ENCODE measurements around the gene DOP1B. TPM values are rescaled to one million over a fixed set of nuclear protein-coding genes. Genes with fewer than 3 reads are reported as not detected.
"Not testable (repeated sequence)": the region's sequence is repeated elsewhere in the genome, so short reads cannot be mapped to it uniquely, and the experiment has no call there.

Gene DOP1B
- total RNA-seq, 1 donor from 2014 or later: 7.6 TPM

DNA sequence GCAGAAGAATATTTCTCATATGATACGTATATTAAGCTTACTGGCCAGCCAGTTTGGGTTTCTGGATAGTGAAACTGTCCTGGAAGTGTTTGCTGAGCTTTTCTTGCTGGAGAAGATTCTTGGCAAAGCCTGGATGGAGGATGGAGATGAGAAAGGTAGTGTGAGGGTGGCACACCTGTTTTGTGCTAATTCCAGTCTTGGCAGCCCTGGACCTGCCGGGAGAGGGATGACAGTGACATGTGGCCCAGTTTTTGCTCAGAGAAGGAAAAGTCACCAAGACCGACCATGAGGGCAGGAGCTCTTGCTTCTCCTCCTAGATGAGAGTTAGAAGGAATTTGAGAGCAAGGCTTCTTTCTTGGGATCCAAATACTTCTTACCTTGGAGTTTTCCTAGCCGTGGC lies 34.1 kb downstream of the DOP1B start:
- intact Hi-C loops (cut with DNase I): no loop called here
- no peak for DNase-seq (ENCODE audit: low spot score)

DNA sequence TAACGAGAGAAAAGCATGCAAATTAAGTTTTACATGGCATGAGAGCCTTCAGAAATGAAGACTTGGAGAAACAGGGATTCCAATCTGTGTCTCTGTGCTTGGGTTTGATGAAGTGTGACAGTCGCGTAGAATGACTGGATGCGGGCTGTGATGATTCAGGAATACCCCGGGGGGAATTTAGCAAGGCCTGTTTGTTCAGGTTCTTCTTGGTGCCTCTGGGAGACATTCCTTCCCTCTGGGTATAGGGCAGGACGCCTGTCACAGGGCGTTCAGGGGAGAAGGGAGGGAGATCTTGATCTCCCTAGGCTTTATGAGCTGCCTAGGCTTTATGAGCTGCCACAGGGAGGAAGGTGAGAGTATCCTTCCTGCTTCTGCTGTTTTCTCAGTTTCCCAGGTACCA lies 36.6 kb downstream of the DOP1B start:
- intact Hi-C loops (cut with DNase I): no loop called here

DNA sequence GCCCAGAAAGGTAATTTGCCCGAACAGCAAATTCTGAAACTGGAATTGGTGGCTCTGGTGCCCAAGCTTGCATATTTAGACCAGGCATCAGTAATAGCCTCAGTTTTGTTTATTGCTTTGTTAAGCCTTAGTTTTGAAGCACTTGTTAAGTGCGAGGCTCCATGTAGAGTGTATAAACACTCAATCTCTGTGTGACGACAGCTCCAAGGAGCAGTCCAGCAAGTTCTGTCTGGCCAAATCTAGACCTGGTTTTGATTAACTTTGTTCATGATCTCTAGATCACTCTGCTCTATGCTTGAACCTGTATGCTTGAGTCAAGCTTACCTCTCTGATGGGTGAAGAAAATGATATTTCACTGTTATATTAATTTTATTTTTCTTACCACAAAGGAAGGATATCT lies 37.4 kb downstream of the DOP1B start:
- intact Hi-C loops (cut with DNase I): no loop called here
- DNase-seq (ENCODE audit: low spot score): no peak

More for the DNA sequence above, 36.6 kb downstream of the DOP1B start:
- no peak for DNase-seq (ENCODE audit: low spot score)

DNA sequence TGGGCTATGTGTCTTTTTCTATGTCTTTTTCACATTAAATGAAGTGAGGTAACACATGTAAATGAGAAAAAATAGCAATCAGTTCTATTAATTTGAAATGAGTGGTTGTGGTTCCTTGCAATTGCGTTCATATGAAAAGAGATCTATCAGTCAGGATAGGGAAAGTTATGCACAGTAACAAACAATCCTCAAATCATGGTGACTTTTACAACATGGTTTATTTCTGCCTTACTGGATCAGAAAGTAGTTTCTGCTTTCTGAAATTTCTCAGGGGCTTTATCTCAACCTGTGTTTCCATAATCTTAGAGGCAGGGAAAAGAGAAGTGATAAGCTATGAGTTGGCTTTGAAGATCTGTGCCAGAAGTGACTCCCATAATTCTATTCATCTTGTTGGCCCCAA lies 39.0 kb downstream of the DOP1B start:
- intact Hi-C loops (cut with DNase I): no loop called here
- DNase-seq (ENCODE audit: low spot score): no peak

DNA sequence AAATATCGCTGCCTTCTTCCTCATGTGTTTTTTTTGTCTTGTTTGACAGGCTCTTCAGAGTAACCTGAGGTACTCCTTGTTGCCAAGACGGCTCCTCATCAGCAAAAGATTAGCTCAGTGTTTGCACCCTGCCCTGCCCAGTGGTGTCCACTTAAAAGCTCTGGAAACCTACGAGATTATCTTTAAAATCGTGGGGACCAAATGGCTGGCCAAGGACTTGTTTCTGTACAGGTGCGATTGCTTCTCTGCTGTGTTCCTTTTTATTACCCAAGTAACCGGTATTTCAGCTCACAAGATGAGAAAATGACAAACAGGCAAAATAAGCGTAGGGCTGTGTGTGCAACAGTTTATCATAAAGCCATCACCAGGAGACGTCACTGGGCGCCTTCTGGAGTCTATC lies 42.4 kb downstream of the DOP1B start:
- intact Hi-C loops (cut with DNase I): no loop called here
- DNase-seq (ENCODE audit: low spot score): no peak

DNA sequence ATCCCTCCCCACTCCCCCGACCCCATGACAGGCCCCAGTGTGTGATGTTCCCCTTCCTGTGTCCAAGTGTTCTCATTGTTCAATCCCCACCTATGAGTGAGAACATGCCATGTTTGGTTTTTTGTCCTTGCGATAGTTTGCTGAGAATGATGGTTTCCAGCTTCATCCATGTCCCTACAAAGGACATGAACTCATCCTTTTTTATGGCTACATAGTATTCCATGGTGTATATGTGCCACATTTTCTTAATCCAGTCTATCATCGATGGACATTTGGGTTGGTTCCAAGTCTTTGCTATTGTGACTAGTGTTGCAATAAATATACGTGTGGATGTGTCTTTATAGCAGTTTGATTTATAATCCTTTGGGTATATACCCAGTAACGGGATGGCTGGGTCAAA lies 43.0 kb downstream of the DOP1B start:
- intact Hi-C loops (cut with DNase I); DNase-seq (ENCODE audit: low spot score): not testable (repeated sequence)

DNA sequence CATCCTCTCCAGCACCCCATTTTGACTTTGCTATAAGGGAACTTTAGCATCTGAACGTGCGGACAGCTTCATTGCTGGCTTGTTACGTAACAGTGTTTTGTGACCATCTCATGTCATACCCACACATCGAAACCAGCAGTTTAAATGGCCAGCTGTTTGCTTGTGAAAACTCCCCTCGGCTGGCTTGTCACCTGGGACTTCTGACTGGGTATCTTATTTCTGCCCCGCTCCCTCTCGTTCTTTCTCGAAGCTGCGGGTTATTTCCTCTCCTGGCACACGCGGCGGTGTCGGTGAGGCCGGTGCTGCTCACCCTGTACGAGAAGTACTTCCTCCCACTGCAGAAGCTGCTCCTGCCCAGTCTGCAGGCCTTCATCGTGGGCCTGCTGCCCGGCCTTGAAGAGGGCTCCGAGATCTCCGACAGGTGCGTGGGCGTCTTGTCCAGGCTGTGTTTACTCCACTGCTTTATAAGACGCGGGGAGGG lies 43.5 kb downstream of the DOP1B start:
- no peak for DNase-seq (ENCODE audit: low spot score)

DNA sequence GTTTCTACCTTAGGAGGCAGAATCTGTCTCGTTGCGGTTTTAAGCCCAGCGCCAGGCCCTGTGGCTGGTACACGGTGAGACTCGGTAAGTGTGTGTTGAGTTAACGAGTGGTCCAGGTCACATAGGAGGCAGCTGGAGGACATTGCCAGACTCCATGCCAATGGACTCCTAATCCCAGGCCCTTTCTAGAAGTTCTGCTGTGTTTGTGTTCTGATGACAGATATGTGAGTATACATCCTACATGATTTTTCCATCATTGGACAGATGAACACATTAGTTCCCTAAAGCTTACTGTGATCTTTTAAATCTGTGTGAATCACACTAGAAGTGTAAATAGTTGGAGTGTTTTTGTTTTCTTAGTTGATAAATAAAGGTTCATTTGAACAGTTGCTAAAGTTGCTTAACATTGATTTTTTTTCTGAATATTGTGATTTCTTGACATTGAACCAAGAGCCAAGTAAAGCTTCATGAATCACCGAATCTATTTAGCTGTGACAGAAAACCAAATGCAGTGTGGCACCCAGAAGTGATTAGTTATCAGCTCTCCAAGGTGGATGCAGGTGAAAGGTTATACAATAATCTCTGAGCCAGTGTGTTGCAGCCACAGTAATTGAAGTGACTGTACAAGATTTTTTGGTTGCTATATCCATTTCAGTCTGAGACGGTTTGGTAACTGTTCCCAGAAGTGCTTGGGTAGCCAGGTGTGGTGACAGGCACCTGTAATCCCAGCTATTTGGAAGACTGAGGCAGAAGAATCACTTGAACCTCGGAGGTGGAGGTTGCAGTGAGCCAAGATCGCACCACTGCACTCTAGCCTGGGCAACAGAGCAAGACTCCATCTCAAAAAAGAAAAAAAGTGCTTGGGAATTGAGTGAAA lies 46.3 kb downstream of the DOP1B start:
- intact Hi-C loops (cut with DNase I): no loop called here
- no peak for DNase-seq (ENCODE audit: low spot score)

More for the DNA sequence above, 43.5 kb downstream of the DOP1B start:
- intact Hi-C loops (cut with DNase I): no loop called here

DNA sequence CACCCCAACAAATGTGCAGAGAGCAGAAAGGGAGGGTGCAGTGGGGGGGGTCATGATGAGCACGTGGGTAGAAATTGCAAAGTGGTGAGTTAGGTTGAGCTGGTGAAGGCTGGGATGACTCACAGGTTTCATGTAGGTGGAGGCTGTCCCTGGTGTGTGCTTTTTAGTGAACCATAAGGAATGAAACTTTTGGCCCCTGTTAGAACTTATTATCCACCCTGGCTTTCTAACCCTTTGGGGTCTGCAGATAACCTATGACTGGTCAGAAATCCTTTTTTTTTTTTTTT lies 46.9 kb downstream of the DOP1B start:
- intact Hi-C loops (cut with DNase I): no loop called here
- no peak for DNase-seq (ENCODE audit: low spot score)

DNA sequence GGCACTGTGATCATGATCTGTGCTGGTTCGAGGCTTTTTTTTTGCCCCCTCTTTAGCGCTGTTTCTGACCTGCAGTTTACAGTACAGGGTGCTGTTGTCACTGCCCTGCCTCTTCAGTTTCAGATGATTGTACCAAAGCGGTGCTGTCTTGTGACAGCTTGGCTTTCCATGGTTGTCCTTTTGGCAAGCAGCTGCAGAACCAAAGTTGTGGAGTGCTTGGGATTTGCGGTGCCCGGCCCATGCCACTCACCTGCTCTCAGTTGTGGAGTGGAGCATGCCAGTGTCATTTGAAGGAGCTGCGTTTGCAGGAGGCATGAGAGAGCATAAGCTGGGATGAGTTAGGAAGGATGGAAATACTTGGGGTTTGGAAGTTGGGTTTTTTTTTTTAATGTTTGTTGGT lies 48.4 kb downstream of the DOP1B start:
- DNase-seq (ENCODE audit: low spot score): no peak
- intact Hi-C loops (cut with DNase I): loop anchor here (5.0 kb wide), 1 partner anchor 63 kb away; no protein-coding TSS in a partner anchor

DNA sequence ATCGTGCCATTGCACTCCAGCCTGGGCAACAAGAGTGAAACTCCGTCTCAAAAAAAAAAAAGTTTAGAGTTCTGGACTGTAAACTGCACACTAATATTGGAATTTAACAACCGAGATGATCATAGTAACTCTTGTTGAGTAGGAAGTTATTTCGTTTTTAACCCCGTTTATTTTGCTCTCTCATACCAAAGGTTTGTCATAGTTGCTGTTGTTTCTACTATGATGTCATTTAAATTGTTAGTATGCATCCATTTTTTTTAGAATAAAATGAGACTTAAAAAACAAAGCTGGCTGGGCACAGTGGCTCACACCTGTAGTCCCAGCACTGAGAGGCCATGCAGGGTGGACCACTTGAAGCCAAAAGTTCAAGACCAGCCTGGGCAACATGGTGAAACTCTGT lies 49.3 kb downstream of the DOP1B start:
- no peak for DNase-seq (ENCODE audit: low spot score)
- intact Hi-C loops (cut with DNase I): loop anchor here (5.0 kb wide), 1 partner anchor 64 kb away; no protein-coding TSS in a partner anchor

Other genes with a start within 250 kb of the DOP1B start
- gene SETD4, start 96.3 kb upstream of the DOP1B start, total RNA-seq: 10.6 TPM
- 24.1 TPM for gene CBR1, start 86.8 kb upstream of the DOP1B start, total RNA-seq
- gene CBR3, start 21.7 kb upstream of the DOP1B start, total RNA-seq: 2.1 TPM
- 18.5 TPM for gene MORC3, start 163.4 kb downstream of the DOP1B start, total RNA-seq
- gene CHAF1B, start 228.6 kb downstream of the DOP1B start, total RNA-seq: 0.62 TPM